Activated CD4-positive, CD25-positive, alpha-beta regulatory T cell treated with anti-CD3 and anti-CD28 coated beads, Interleukin-2, amount 50 U/mL, for 72 hours (primary cell): Measurements from ENCODE around the gene RHOV.
A peak's percentile ranks its signal among the peaks of the same experiment; 100 is the strongest.

ENCODE experiments used
- DNase-seq: peaks from one replicate; pipeline ENCODE4 v3.0.0; 2021

The RHOV gene

DNA sequence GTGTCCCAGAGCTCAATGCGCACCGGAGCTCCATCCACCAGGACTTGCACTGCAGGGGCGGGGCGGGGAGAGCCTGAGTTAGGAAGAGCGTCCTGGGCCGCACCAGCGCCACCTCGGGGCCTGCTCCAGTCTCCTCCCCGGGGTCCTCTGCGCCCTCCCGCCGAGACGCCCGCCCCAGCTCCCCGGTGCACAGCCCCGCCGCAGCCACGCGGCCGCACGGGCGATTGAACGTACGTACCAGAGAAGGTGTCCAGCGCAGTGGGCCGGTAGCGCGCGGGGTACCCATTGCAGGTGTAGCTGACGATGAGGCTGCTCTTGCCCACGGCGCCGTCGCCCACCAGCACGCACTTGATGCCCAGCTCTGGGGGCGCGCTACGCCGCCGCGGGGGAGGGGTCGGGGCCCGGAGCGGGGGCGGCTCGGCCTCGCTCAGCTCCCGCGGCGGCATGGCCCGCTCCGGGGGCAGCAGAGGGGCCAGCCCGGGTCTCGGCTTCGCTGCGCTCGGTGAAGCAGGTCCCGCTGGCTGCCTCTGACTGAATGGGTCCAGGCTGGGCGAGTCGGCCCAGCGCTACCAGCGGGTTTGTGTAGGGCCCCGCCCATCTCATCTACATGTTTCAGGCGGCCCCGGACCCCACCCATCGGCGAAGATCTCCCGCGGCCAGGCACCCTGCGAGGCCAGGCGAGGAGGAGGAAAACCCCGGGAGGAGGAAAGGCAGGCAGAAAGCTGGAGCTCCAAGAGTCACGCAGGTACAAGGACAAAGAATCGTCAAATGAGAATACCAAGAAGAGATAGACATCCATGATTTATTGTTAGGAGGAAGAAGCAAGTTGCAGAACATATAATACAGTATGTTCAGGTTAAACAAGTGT is at the start of gene RHOV:
TSS of gene RHOV (minus strand) at position 541 of the 868 bp plus-strand sequence. CDS start at position 446, 95 bp downstream.
- DNase-seq = peak; percentile 52

- DNase-seq = no peak
Observed at GRCh38 chr15:40923551-40923950, 49.5 kb upstream of the RHOV start.

DNA sequence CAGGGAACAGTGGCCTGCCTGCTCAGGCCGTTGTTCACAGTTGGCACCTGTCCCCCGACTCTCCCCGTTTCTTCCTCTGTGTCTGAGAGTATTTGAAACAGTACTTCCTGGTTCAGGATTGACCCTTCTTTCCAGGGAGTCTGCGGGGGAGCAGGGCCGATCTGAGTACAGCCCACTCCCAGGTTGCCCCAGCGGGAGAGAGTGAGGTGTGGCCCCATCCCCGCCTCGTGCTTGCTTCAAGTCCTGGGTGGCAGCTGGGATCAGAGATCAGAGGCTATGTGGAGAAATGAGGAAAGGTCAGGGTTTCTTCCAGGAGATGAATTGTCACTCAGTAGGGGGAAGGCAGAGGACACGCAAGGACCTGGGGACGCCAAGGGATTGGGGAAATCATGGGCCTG is 48.6 kb upstream of the RHOV start:
- no peak for DNase-seq

- DNase-seq = no peak
Observed at GRCh38 chr15:40921949-40922607, 48.0 kb upstream of the RHOV start.

DNA sequence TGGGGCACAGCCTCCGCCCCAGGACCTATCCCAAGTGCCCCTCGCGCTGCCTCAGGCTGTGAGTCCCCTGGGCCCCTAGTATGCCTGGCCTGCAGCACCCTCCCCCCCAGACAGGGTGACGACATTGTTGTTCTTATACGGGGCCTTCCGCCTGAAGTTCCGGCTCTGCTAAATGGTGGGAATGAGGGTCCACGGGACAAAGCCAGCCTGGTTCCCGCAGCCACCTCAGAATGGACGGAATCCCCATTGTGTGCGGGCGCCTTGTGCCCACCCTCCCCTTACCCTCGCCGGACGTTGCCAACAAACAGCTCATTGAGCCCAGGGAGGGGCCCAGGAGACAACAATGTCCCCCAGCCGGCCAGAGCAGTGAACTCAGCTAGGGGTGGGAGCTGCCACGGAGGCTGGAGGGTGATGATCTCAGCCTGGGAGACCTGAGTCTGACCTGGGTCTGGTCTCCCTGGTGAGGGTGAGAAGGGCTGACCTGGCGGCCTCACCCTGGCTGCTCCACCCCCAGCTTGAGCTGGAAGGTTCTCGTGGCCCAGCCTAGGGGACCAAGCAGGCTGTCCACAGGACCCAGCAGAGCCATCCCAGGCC is 44.9 kb upstream of the RHOV start:
- no peak for DNase-seq

- no peak for DNase-seq
Observed at GRCh38 chr15:40918146-40918798, 44.2 kb upstream of the RHOV start.

GRCh38 chr15:40917585-40917984 is 43.6 kb upstream of the RHOV start:
- DNase-seq = no peak

GRCh38 chr15:40915679-40916078 is 41.6 kb upstream of the RHOV start:
- DNase-seq = no peak

DNA sequence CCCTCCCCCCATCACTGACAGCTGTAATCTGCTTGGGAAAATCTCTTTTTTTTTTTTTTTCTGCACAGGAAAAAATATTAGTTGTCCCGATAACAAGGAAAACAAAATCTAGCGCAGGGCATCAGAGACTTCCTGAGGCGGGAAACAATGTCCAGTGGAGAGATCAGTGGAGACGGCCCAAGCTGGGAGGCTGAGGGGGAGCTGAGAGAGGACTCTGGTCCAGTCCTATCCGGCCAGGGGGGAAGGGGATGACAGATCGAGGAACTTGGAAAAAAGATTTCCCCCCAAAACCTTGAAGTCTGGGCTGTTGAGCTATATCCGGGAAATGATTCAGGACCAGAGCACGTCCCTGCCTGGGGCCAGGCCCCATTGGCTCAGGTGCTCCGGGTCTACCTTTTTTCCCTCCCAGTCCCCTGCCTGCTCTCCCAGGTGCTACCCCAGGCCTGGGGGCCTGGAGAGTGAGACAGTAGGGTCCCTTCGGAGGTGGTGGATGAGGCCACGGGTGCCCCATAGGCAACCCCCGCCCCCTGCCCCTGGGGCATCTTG is 41.2 kb upstream of the RHOV start:
- DNase-seq = no peak

GRCh38 chr15:40914486-40914885 is 40.5 kb upstream of the RHOV start:
- no peak for DNase-seq

GRCh38 chr15:40914013-40914412 is 40.0 kb upstream of the RHOV start:
- DNase-seq = no peak

- no peak for DNase-seq
Observed at GRCh38 chr15:40912478-40912877, 38.4 kb upstream of the RHOV start.

DNA sequence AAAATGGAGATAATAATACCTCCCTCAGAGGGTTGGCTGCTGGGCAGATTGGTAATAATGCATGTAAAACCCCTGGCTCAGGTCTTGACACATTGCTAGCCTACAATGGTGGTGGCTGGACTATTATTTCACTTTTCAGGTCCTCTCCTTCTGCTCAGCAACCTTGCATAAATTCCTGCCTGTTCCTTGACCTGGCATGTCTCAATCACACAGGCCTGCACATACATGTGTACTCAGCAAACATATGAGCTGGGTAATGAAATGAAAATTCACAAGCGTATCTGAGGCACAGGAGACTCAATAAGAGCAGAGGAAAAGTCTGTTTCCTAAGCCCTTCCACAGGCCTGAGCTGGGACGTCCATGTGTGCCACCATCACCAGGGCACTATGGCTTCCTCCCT is 37.7 kb upstream of the RHOV start:
- no peak for DNase-seq

- no peak for DNase-seq
Observed at GRCh38 chr15:40911141-40911540, 37.1 kb upstream of the RHOV start.

DNA sequence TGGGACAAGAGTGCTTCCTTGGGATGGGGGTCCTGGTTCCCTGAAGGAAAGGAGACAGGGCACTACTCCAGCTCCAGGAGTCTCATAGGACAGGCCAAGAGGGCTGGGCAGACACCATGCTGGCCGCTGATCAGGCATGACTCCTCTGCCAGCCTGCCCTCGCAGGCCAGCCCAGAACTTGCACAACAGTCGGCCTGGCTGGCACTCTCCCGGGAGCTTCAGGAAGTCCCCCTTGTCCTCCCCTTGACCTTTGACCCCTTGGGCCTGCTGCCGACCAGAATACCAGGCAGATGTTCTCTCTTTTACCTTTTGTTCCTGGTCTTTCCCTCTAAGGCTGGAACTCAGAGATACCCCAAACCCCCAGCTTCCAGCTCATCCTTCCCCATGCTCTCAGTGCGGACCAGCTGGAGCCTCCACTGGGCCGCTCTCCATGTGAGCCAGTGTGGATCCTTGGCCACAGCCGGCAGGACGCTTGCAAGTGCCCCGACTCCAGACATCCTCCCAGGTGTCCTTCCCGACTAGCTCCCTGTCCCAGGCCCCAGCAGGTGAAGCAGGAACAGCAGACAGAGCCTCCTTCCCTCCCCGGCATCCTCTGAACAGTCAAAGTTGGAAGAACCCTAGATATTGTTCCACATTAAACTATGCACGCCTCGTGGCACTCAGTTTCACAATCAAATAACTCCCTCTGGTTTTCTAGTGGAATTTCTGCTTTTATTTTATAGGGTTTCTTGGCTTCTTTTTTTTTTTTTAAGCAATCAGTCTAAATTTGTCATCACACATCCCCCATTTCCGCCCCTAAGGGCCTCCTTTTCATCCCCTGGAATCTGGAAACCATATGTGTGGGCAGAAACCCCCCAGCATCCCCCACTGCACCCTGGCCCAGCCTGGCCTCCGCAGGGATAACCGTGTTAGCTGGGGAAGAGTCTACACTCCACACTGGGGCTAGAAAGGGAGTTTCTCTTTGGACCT is 35.9 kb upstream of the RHOV start:
- DNase-seq = no peak

DNA sequence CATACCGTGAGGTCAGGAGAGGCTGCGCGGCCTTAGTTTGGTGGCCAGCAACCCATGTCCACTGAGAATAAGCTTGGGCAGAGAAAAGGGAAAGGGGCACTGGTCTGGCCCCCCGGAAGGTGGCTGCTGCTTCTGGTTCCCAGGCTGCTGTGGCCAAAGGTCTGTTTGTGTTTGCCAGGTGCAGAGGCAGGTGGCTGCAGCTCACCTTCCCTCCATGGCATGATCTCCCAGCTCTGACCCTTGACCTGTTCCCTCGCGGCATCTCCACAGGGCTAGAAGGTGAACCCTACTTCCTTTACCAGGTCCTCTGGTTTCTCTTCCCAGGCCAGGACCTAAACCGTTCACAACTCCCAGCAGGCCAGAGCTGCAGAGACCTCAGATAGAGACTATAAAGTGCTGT is 34.1 kb upstream of the RHOV start:
- DNase-seq = no peak

GRCh38 chr15:40906991-40907802 is 33.2 kb upstream of the RHOV start:
- peak; percentile 69 for DNase-seq

- DNase-seq = peak; percentile 78
Observed at GRCh38 chr15:40906091-40906990, 32.3 kb upstream of the RHOV start.

GRCh38 chr15:40904552-40905201 is 30.6 kb upstream of the RHOV start:
- no peak for DNase-seq
